K562 (cell line): ENCODE data around the gene HNRNPM. TPM values are rescaled to one million over a fixed set of nuclear protein-coding genes. Genes with fewer than 3 reads are reported as not detected.
A peak's percentile ranks its signal among the peaks of the same experiment; 100 is the strongest.

ENCODE experiments used
- ATAC-seq: fragments of 200-7000 bp; cut with Tn5 transposase; 3 replicates; pipeline ENCODE4 v1.9.1; 2020; ENCODE audit warnings: moderate library complexity
- BruUV-seq: library from RNA; stranded (reverse); fragments of 400-500 nt; replicated peaks from 2 replicates; lab custom pipeline; 2021; lab: Mats Ljungman, UMichigan
- CTCF ChIA-PET: fragments of 300-600 bp; formaldehyde crosslinking; extraction: SDS; loops from one replicate; lab custom pipeline; 2021; ENCODE audit warnings: low intra/inter-chr PET ratio; lab: Yijun Ruan, JAX
- POLR2A ChIA-PET: fragments of 300-600, 350-650 bp; sonication (Branson Sonifier 250); formaldehyde crosslinking; extraction: SDS; loops from one replicate; lab custom pipeline; 2021; ENCODE audit warnings: antibody characterized with exemption, inconsistent platforms; lab: Yijun Ruan, JAX
- DNase-seq, 4 experiments: peaks; one replicate each; pipeline versions ENCODE4 v3.0.0 to v3.0.0-alpha.2; 2011 to 2018; ENCODE audit warnings: low spot score in 3 of 4, mixed read lengths in 3 of 4; ENCODE audit errors: extremely low read depth in 1 of 4
- FAIRE-seq: peaks from 2 replicates; lab custom pipeline; 2011; peaks lifted over from hg19 to GRCh38; lab: Jason Lieb, UNC
- H2AFZ ChIP-seq: 2 replicates; pipeline ENCODE4 v1.6.0; 2011; ENCODE audit warnings: low read depth, low read length, control low read depth, inconsistent platforms
- H3K27ac ChIP-seq: fragments of 200-600 bp; 3 replicates; pipeline ENCODE4 v1.8.0; 2011; ENCODE audit warnings: low read depth, mild to moderate bottlenecking, control low read depth, inconsistent platforms, low read length, moderate library complexity, mixed read lengths; ENCODE audit errors: extremely low read depth
- H3K27me3 ChIP-seq, 2 experiments: fragments of 300-600 bp in 1 of 2; 2 replicates in 1 of 2; 3 replicates in 1 of 2; pipeline versions ENCODE4 v1.6.0 to v1.8.0; 2011; ENCODE audit warnings: inconsistent platforms in 2 of 2, low read length in 2 of 2, mild to moderate bottlenecking in 1 of 2, mixed read lengths in 1 of 2, moderate library complexity in 1 of 2; ENCODE audit not compliant: control insufficient read depth in 2 of 2, insufficient read depth in 2 of 2
- H3K36me3 ChIP-seq: fragments of 300-600 bp; 3 replicates; pipeline ENCODE4 v1.8.0; 2011; ENCODE audit warnings: mild to moderate bottlenecking, low read length, inconsistent platforms; ENCODE audit not compliant: control insufficient read depth, insufficient read depth
- H3K4me1 ChIP-seq, 2 experiments: fragments of 200-600 bp in 1 of 2; replicated peaks in 1 of 2; 2 replicates in 1 of 2; 3 replicates in 1 of 2; pipeline versions ENCODE4 v1.5.1 to v1.8.0; 2011; ENCODE audit warnings: inconsistent platforms in 2 of 2, low read length in 2 of 2, mild to moderate bottlenecking in 1 of 2, mixed read lengths in 1 of 2, moderate library complexity in 1 of 2; ENCODE audit not compliant: control insufficient read depth in 2 of 2, insufficient read depth in 2 of 2
- H3K4me2 ChIP-seq: 2 replicates; pipeline ENCODE4 v1.6.1; 2011; ENCODE audit warnings: low read length, control low read depth, inconsistent platforms, mixed read lengths; ENCODE audit not compliant: insufficient read depth
- H3K4me3 ChIP-seq: fragments of 200-600 bp; sonication (generic), shearing (Covaris generic); 2 replicates; pipeline ENCODE4 v1.5.1; 2016; ENCODE audit warnings: control low read depth, inconsistent platforms
- H3K79me2 ChIP-seq: fragments of 200-600 bp; 3 replicates; pipeline ENCODE4 v1.8.0; 2011; ENCODE audit warnings: low read length, inconsistent platforms; ENCODE audit not compliant: control insufficient read depth, insufficient read depth
- H3K9ac ChIP-seq, 2 experiments: 2 replicates each; pipeline versions ENCODE4 v1.6.0 to v1.6.1; 2011; ENCODE audit warnings: low read depth in 2 of 2, low read length in 2 of 2, control low read depth in 1 of 2, inconsistent platforms in 1 of 2, mild to moderate bottlenecking in 1 of 2, mixed read lengths in 1 of 2; ENCODE audit not compliant: insufficient read depth in 1 of 2
- H3K9me1 ChIP-seq: one replicate; pipeline ENCODE4 v1.6.0; 2011; ENCODE audit warnings: inconsistent platforms, mild to moderate bottlenecking, low read length, moderate library complexity; ENCODE audit not compliant: control insufficient read depth, insufficient read depth
- H3K9me3 ChIP-seq: replicated peaks from 2 replicates; pipeline ENCODE4 v1.5.1; 2011; ENCODE audit warnings: low read depth, low read length, inconsistent platforms; ENCODE audit not compliant: control insufficient read depth, insufficient read depth
- H4K20me1 ChIP-seq: replicated peaks from 2 replicates; pipeline ENCODE4 v1.6.1; 2011; ENCODE audit warnings: low read length, inconsistent platforms, mixed read lengths; ENCODE audit not compliant: control insufficient read depth, insufficient read depth
- CBX1 ChIP-seq: sonication (generic); IDR thresholded peaks from 2 replicates; pipeline ENCODE4 v1.6.1; 2016; ENCODE audit warnings: antibody characterized with exemption, low read depth, mild to moderate bottlenecking
- CTBP1 ChIP-seq: fragments of 450-650 bp; IDR thresholded peaks from 2 replicates; pipeline ENCODE4 v1.6.1; 2016; ENCODE audit warnings: borderline replicate concordance
- KLF1 ChIP-seq: fragments of 450-650 bp; IDR thresholded peaks from 2 replicates; pipeline ENCODE4 v1.6.1; 2016; ENCODE audit warnings: missing genetic modification characterization, missing compliant biosample characterization
- MCM5 ChIP-seq: fragments of 450-650 bp; IDR thresholded peaks from 2 replicates; pipeline ENCODE4 v1.6.1; 2016; ENCODE audit warnings: low read depth
- NR1H2 ChIP-seq: sonication (generic); formaldehyde crosslinking; IDR thresholded peaks from 2 replicates; pipeline ENCODE4 v1.4.0; 2020; ENCODE audit warnings: mild to moderate bottlenecking, missing genetic modification reagents
- RERE ChIP-seq: sonication (generic); formaldehyde crosslinking; IDR thresholded peaks from 2 replicates; pipeline ENCODE4 v1.8.0; 2023; ENCODE audit warnings: missing genetic modification reagents, mild to moderate bottlenecking, borderline replicate concordance
- SOX6 ChIP-seq: fragments of 450-650 bp; IDR thresholded peaks from 2 replicates; pipeline ENCODE4 v1.6.1; 2014; ENCODE audit warnings: mild to moderate bottlenecking
- TRIM24 ChIP-seq, 2 experiments: fragments of 450-650 bp; IDR thresholded peaks; 2 replicates each; pipeline ENCODE4 v1.6.1; 2016
- ZNF146 ChIP-seq: IDR thresholded peaks from one replicate; pipeline ENCODE4 v1.6.1; 2018; ENCODE audit warnings: missing compliant biosample characterization; ENCODE audit not compliant: unreplicated experiment
- ZNF23 ChIP-seq: fragments of 250-450 bp; sonication (Bioruptor Pico); IDR thresholded peaks from 2 replicates; pipeline ENCODE4 v1.4.0; 2020; ENCODE audit warnings: mild to moderate bottlenecking
- ZNF551 ChIP-seq: fragments of 250-450 bp; sonication (Bioruptor Pico); IDR thresholded peaks from 2 replicates; pipeline ENCODE4 v1.5.0; 2021; ENCODE audit warnings: mild to moderate bottlenecking, moderate library complexity
- WGBS: fragments of 100-300 bp; shearing (Covaris generic); methylation state at CpG from one replicate; pipeline ENCODE4 v1.1.6; 2016; ENCODE audit warnings: low coverage, mixed read lengths; ENCODE audit not compliant: insufficient coverage; ENCODE audit errors: missing lambda C conversion rate; 5-methylcytosine and 5-hydroxymethylcytosine counted together
- in situ Hi-C: fragments of 300-500 bp; cut with MboI; formaldehyde crosslinking; loops from 4 replicates; pipeline ENCODE4 v1.15.0; 2018; ENCODE audit warnings: inconsistent platforms, mixed read lengths
- intact Hi-C: fragments of 100-400 bp; cut with micrococcal nuclease; formaldehyde crosslinking; loops from 2 replicates; pipeline ENCODE4 v1.14.2; 2022
- polyA plus RNA-seq, 8 experiments: library from polyadenylated mRNA; depleted of rRNA in 4 of 8; stranded (reverse) in 5 of 8; unstranded in 3 of 8; fragments of >200 nt; fragmentation: Nextera tagmentation in 2 of 8; fragmentation: Illumina TruSeq in 1 of 8; extraction: Ambion mirVana in 2 of 8; extraction: Trizol in 1 of 8; gene quantifications; 2 replicates each; pipeline versions ENCODE4 v1.2.1 to v1.2.3, GENCODE V29; 2011 to 2014; ENCODE audit warnings: inconsistent platforms in 1 of 8, missing spikeins in 1 of 8
- total RNA-seq, 7 experiments: library from RNA; depleted of rRNA in 6 of 7; stranded (reverse); fragments of >200 nt in 6 of 7; fragmentation: Illumina TruSeq in 2 of 7; extraction: Trizol in 2 of 7; gene quantifications; 2 replicates each; pipeline versions ENCODE4 v1.2.1 to v1.2.3, GENCODE V29; 2011 to 2021; ENCODE audit warnings: low replicate concordance in 1 of 7
- TF ChIP-seq, protein P1 (sequence below): sonication (generic); formaldehyde crosslinking; IDR thresholded peaks from 2 replicates; pipeline ENCODE4 v1.8.0; 2022; ENCODE audit warnings: mild to moderate bottlenecking, missing genetic modification reagents
- TF ChIP-seq, protein P2 (sequence below): sonication (generic); formaldehyde crosslinking; IDR thresholded peaks from 2 replicates; pipeline ENCODE4 v1.8.0; 2022; ENCODE audit warnings: mild to moderate bottlenecking, missing genetic modification reagents

Gene HNRNPM
- total and polyA plus RNA-seq, 9 of the 15 experiments (the other 6 are each of a cell fraction or from before 2014, with no cell fraction given): 11.1 to 340 (median 195) TPM

DNA sequence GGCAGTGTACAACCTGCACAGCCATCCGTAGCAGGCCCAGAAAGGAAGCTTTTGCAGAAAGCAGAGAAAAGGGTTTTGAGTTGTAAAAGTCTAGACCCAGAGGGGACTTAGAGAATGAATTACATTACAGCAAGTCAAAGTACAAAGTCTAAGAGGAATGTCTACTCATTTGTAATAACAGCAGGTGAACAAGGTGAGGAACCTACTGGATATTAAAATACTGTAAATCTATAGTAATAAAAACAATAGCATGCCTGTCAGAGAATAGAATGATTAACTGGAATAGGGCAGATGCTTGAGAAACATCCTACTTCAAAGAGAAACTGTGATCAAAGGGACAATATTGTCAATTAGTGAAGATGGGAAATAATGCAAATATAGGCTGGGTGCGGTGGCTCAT lies 87.5 kb downstream of the HNRNPM start (continued):
- TF ChIP-seq SOX6 (no peak), KLF1 (tag) (no peak), MCM5 (no peak), TRIM24 (IDR thresholded peaks at IDR 0.05) (no peak), NR1H2 (CRISPR knock-in tag) (no peak)
- TF ChIP-seq, protein P1, sequence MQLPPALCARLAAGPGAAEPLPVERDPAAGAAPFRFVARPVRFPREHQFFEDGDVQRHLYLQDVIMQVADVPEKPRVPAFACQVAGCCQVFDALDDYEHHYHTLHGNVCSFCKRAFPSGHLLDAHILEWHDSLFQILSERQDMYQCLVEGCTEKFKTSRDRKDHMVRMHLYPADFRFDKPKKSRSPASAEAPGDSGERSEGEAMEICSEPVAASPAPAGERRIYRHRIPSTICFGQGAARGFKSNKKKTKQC (CRISPR knock-in tag): no peak
- TF ChIP-seq, all 486 proteins: peak for 0

DNA sequence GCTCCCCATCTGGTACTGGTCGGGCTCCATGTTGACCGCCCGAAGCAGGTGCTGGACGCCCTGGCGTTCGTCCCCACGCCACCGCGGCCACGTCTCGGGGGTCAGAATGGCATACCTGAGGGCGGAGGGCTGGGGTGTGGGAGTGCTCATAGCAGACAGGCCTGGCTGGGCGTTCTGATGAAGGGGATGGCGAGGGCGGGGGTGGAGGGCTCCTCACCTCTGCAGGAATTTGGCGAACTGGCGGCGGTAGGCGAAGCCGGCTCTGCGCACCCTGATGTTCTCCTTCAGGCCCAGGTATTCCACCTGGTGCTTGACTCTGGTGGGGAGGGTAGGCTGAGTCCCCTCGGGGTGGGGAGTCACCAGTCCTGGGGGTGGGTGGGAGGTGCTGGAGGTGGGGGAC lies 91.5 kb downstream of the HNRNPM start:
- no peak overlapping the region for H3K4me2 ChIP-seq
- BruUV-seq: no TSS peak
- intact Hi-C loops (no loop called here), in situ Hi-C loops (no loop called here)
- POLR2A ChIA-PET: no interaction called here
- no peaks in the 10 kb centered on the region for H3K9me3 ChIP-seq
- H3K27me3 ChIP-seq: peaks cover 8 to 34% of the 10 kb centered on the region in 2 experiments; a peak in 3 of 5 replicates
- H3K79me2 ChIP-seq: no peaks in the 10 kb centered on the region
- no peak overlapping the region for H3K4me3 ChIP-seq
- H2AFZ ChIP-seq: no peak overlapping the region
- CTCF ChIA-PET: no interaction called here
- 12% methylated on average over 18 of the region's 22 CpGs for WGBS
- H3K9ac ChIP-seq: peak overlapping the region in 1 of 2 experiments; percentile 17; a peak in 1 of 4 replicates
- peaks cover 0 to 5% of the 10 kb centered on the region in 2 experiments; a peak in 2 of 5 replicates for H3K4me1 ChIP-seq
- ATAC-seq: no peak
- no peak for DNase-seq
- FAIRE-seq: no peak
- no peaks in the 10 kb centered on the region for H3K36me3 ChIP-seq
- H3K9me1 ChIP-seq: no peaks in the 10 kb centered on the region
- H4K20me1 ChIP-seq: no peaks in the 10 kb centered on the region
- no peak overlapping the region for H3K27ac ChIP-seq
- TF ChIP-seq ZNF23 (CRISPR knock-in tag) (no peak), RERE (CRISPR knock-in tag) (no peak), ZNF551 (CRISPR knock-in tag) (no peak), CBX1 (no peak), CTBP1 (no peak), ZNF146 (CRISPR knock-in tag) (no peak)
- TF ChIP-seq, protein P2, sequence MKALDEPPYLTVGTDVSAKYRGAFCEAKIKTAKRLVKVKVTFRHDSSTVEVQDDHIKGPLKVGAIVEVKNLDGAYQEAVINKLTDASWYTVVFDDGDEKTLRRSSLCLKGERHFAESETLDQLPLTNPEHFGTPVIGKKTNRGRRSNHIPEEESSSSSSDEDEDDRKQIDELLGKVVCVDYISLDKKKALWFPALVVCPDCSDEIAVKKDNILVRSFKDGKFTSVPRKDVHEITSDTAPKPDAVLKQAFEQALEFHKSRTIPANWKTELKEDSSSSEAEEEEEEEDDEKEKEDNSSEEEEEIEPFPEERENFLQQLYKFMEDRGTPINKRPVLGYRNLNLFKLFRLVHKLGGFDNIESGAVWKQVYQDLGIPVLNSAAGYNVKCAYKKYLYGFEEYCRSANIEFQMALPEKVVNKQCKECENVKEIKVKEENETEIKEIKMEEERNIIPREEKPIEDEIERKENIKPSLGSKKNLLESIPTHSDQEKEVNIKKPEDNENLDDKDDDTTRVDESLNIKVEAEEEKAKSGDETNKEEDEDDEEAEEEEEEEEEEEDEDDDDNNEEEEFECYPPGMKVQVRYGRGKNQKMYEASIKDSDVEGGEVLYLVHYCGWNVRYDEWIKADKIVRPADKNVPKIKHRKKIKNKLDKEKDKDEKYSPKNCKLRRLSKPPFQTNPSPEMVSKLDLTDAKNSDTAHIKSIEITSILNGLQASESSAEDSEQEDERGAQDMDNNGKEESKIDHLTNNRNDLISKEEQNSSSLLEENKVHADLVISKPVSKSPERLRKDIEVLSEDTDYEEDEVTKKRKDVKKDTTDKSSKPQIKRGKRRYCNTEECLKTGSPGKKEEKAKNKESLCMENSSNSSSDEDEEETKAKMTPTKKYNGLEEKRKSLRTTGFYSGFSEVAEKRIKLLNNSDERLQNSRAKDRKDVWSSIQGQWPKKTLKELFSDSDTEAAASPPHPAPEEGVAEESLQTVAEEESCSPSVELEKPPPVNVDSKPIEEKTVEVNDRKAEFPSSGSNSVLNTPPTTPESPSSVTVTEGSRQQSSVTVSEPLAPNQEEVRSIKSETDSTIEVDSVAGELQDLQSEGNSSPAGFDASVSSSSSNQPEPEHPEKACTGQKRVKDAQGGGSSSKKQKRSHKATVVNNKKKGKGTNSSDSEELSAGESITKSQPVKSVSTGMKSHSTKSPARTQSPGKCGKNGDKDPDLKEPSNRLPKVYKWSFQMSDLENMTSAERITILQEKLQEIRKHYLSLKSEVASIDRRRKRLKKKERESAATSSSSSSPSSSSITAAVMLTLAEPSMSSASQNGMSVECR (CRISPR knock-in tag): no peak
